H1 (cell line): Measurements from ENCODE around the gene ARHGAP1. TPM values are rescaled to one million over a fixed set of nuclear protein-coding genes. Genes with fewer than 3 reads are reported as not detected.
A peak's percentile ranks its signal among the peaks of the same experiment; 100 is the strongest.

ENCODE experiments used
- CTCF ChIA-PET: fragments of 300-600 bp; sonication (Branson Sonifier 250); formaldehyde crosslinking; loops from one replicate; lab custom pipeline; 2021; ENCODE audit not compliant: partially characterized antibody; lab: Charles Lee
- POLR2A ChIA-PET: fragments of 300-600 bp; sonication (Branson Sonifier 250); formaldehyde crosslinking; loops from one replicate; lab custom pipeline; 2021; ENCODE audit warnings: inconsistent platforms; ENCODE audit not compliant: partially characterized antibody; lab: Charles Lee
- DNase-seq, 2 experiments: peaks; one replicate each; pipeline versions ENCODE4 v3.0.0 to v3.0.0-alpha.2; 2010 to 2022; ENCODE audit warnings: low spot score in 2 of 2, low read depth in 1 of 2, mixed read lengths in 1 of 2
- FAIRE-seq: peaks from 2 replicates; lab custom pipeline; 2011; peaks lifted over from hg19 to GRCh38; lab: Jason Lieb, UNC
- H2AFZ ChIP-seq: 2 replicates; pipeline ENCODE4 v1.8.1; 2012; ENCODE audit warnings: low read length, inconsistent platforms
- H2AK5ac ChIP-seq: 2 replicates; pipeline ENCODE4 v1.6.1; 2013; ENCODE audit warnings: low read depth, low read length
- H2BK120ac ChIP-seq: replicated peaks from 2 replicates; pipeline ENCODE3; 2013; ENCODE audit warnings: low read depth, low read length, inconsistent platforms
- H2BK12ac ChIP-seq: 2 replicates; pipeline ENCODE4 v1.6.1; 2013; ENCODE audit warnings: low read depth, low read length
- H2BK15ac ChIP-seq: 2 replicates; pipeline ENCODE4 v1.6.1; 2013; ENCODE audit warnings: low read length
- H2BK20ac ChIP-seq: 2 replicates; pipeline ENCODE4 v1.6.1; 2013; ENCODE audit warnings: low read length
- H2BK5ac ChIP-seq: 2 replicates; pipeline ENCODE4 v1.6.1; 2013; ENCODE audit warnings: low read depth, low read length
- H3K14ac ChIP-seq: 2 replicates; pipeline ENCODE4 v1.6.1; 2013; ENCODE audit warnings: inconsistent platforms; ENCODE audit not compliant: insufficient read length
- H3K18ac ChIP-seq: 2 replicates; pipeline ENCODE4 v1.6.1; 2013; ENCODE audit warnings: low read length; ENCODE audit errors: extremely low read depth
- H3K23ac ChIP-seq: 2 replicates; pipeline ENCODE4 v1.6.1; 2013; ENCODE audit warnings: inconsistent platforms; ENCODE audit not compliant: insufficient read length
- H3K23me2 ChIP-seq: 2 replicates; pipeline ENCODE4 v1.6.1; 2013; ENCODE audit warnings: low read depth, low read length
- H3K27ac ChIP-seq: 2 replicates; pipeline ENCODE4 v1.6.1; 2011; ENCODE audit warnings: low read depth, low read length, inconsistent platforms
- H3K27me3 ChIP-seq, 4 experiments: replicated peaks in 1 of 4; 1 replicate in 1 of 4; 2 replicates in 3 of 4; pipeline versions ENCODE4 v1.6.1 to v1.8.1; 2011 to 2013; ENCODE audit warnings: low read length in 3 of 4, mild to moderate bottlenecking in 3 of 4, inconsistent platforms in 2 of 4, mixed read lengths in 2 of 4, moderate library complexity in 1 of 4; ENCODE audit not compliant: control insufficient read depth in 3 of 4, insufficient read depth in 3 of 4; ENCODE audit errors: extremely low read depth in 1 of 4
- H3K36me3 ChIP-seq, 4 experiments: 2 replicates each; pipeline versions ENCODE4 v1.6.1 to v1.8.1; 2011 to 2013; ENCODE audit warnings: mild to moderate bottlenecking in 4 of 4, low read length in 3 of 4, moderate library complexity in 2 of 4, control low read depth in 1 of 4, inconsistent platforms in 1 of 4; ENCODE audit not compliant: insufficient read depth in 4 of 4, control insufficient read depth in 2 of 4
- H3K4ac ChIP-seq: replicated peaks from 2 replicates; pipeline ENCODE3; 2013; ENCODE audit warnings: low read length, low read depth, mixed read lengths, inconsistent platforms; ENCODE audit not compliant: insufficient read length
- H3K4me1 ChIP-seq, 4 experiments: replicated peaks in 1 of 4; 1 replicate in 1 of 4; 2 replicates in 3 of 4; pipeline versions ENCODE4 v1.6.1 to v1.8.1; 2011 to 2013; ENCODE audit warnings: low read length in 3 of 4, inconsistent platforms in 2 of 4, mixed read lengths in 1 of 4; ENCODE audit not compliant: insufficient read depth in 4 of 4, control insufficient read depth in 3 of 4
- H3K4me2 ChIP-seq, 2 experiments: 2 replicates each; pipeline versions ENCODE4 v1.6.1 to v1.8.1; 2011 to 2013; ENCODE audit warnings: low read depth in 2 of 2, low read length in 2 of 2, control low read depth in 1 of 2, inconsistent platforms in 1 of 2, mild to moderate bottlenecking in 1 of 2; ENCODE audit not compliant: insufficient read depth in 1 of 2
- H3K4me3 ChIP-seq, 4 experiments: fragments of 200-600, 300-600 bp in 1 of 4; sonication (generic), shearing (Covaris generic), sonication (Bioruptor Twin) in 1 of 4; 2 replicates each; pipeline versions ENCODE4 v1.5.1 to v1.8.1; 2011 to 2016; ENCODE audit warnings: low read length in 4 of 4, low read depth in 3 of 4, control low read depth in 2 of 4, inconsistent platforms in 2 of 4, mild to moderate bottlenecking in 2 of 4, mixed read lengths in 1 of 4, moderate library complexity in 1 of 4; ENCODE audit not compliant: insufficient read depth in 2 of 4; ENCODE audit errors: extremely low read depth in 1 of 4
- H3K56ac ChIP-seq: replicated peaks from 2 replicates; pipeline ENCODE3; 2013; ENCODE audit warnings: low read depth, mild to moderate bottlenecking, mixed read lengths, low read length, inconsistent platforms; ENCODE audit not compliant: insufficient read length
- H3K79me1 ChIP-seq: 2 replicates; pipeline ENCODE4 v1.6.1; 2013; ENCODE audit warnings: low read depth, low read length, control low read depth
- H3K79me2 ChIP-seq, 2 experiments: 2 replicates each; pipeline versions ENCODE4 v1.6.1 to v1.8.1; 2012 to 2013; ENCODE audit warnings: low read length in 2 of 2, mild to moderate bottlenecking in 2 of 2, inconsistent platforms in 1 of 2; ENCODE audit not compliant: insufficient read depth in 2 of 2, control insufficient read depth in 1 of 2
- H3K9ac ChIP-seq, 4 experiments: replicated peaks in 1 of 4; 1 replicate in 1 of 4; 2 replicates in 3 of 4; pipeline versions ENCODE4 v1.6.1 to v1.8.1; 2011 to 2013; ENCODE audit warnings: low read depth in 3 of 4, low read length in 3 of 4, control low read depth in 2 of 4, mild to moderate bottlenecking in 2 of 4, moderate library complexity in 2 of 4, inconsistent platforms in 1 of 4; ENCODE audit errors: extremely low read depth in 1 of 4
- H3K9me3 ChIP-seq, 2 experiments: 2 replicates each; pipeline versions ENCODE4 v1.6.1 to v1.8.1; 2012 to 2013; ENCODE audit warnings: mild to moderate bottlenecking in 2 of 2, moderate library complexity in 2 of 2, control low read depth in 1 of 2, inconsistent platforms in 1 of 2, low read depth in 1 of 2, low read length in 1 of 2, mixed read lengths in 1 of 2; ENCODE audit not compliant: insufficient read depth in 2 of 2
- H4K20me1 ChIP-seq, 2 experiments: replicated peaks in 1 of 2; 2 replicates each; pipeline versions ENCODE3 to v1.8.1; 2011 to 2013; ENCODE audit warnings: inconsistent platforms in 2 of 2, low read length in 2 of 2, mild to moderate bottlenecking in 1 of 2; ENCODE audit not compliant: insufficient read depth in 2 of 2, control insufficient read depth in 1 of 2
- H4K5ac ChIP-seq: 2 replicates; pipeline ENCODE4 v1.6.1; 2013; ENCODE audit warnings: low read length, low read depth, mixed read lengths, inconsistent platforms; ENCODE audit not compliant: insufficient read length
- H4K8ac ChIP-seq: 2 replicates; pipeline ENCODE4 v1.8.0; 2013; ENCODE audit warnings: mild to moderate bottlenecking, moderate library complexity, low read length, inconsistent platforms; ENCODE audit not compliant: insufficient read depth; ENCODE audit errors: extremely low read depth
- H4K91ac ChIP-seq: replicated peaks from 2 replicates; pipeline ENCODE3; 2013; ENCODE audit warnings: low read length, mixed read lengths, inconsistent platforms; ENCODE audit not compliant: insufficient read length
- CBX8 ChIP-seq: fragments of 300-800, 300-1000 bp; sonication (generic); IDR thresholded peaks from 2 replicates; pipeline ENCODE4 v1.7.1; 2016; ENCODE audit warnings: low read depth, low read length, borderline replicate concordance
- CHD1 ChIP-seq: IDR thresholded peaks from 2 replicates; pipeline ENCODE4 v1.6.1; 2012; ENCODE audit warnings: low read depth, low read length, improper control_type of control experiment
- CTBP2 ChIP-seq: IDR thresholded peaks from 2 replicates; pipeline ENCODE4 v1.7.0; 2011; ENCODE audit warnings: borderline replicate concordance, mild to moderate bottlenecking, moderate library complexity, mixed read lengths, low read length; ENCODE audit not compliant: insufficient read depth, insufficient read length
- EGR1 ChIP-seq: IDR thresholded peaks from 2 replicates; pipeline ENCODE4 v1.6.1; 2011; ENCODE audit warnings: low read depth, low read length, borderline replicate concordance
- GTF2F1 ChIP-seq: IDR thresholded peaks from 2 replicates; pipeline ENCODE4 v1.6.1; 2012; ENCODE audit warnings: low read depth, low read length, improper control_type of control experiment, borderline replicate concordance
- HDAC2 ChIP-seq, 2 experiments: fragments of 300-600 bp in 1 of 2; sonication (generic) in 1 of 2; IDR thresholded peaks; 2 replicates each; pipeline ENCODE4 v1.6.1; 2011 to 2012; ENCODE audit warnings: low read depth in 2 of 2, low read length in 2 of 2, mild to moderate bottlenecking in 2 of 2, moderate library complexity in 2 of 2, borderline replicate concordance in 1 of 2, inconsistent platforms in 1 of 2
- KDM5A ChIP-seq: fragments of 200-600 bp; IDR thresholded peaks from 2 replicates; pipeline ENCODE4 v1.7.1; 2012; ENCODE audit warnings: mild to moderate bottlenecking, low read length, inconsistent platforms, mixed read lengths
- NANOG ChIP-seq: IDR thresholded peaks from 2 replicates; pipeline ENCODE4 v1.6.1; 2011; ENCODE audit warnings: low read length, low read depth, mild to moderate bottlenecking, inconsistent platforms; ENCODE audit not compliant: insufficient read depth, poor library complexity, severe bottlenecking
- RAD21 ChIP-seq, 2 experiments: IDR thresholded peaks in 1 of 2; conservative IDR thresholded peaks in 1 of 2; 2 replicates each; pipeline ENCODE4 v1.6.1; 2011; ENCODE audit warnings: low read depth in 2 of 2, low read length in 2 of 2, improper control_type of control experiment in 1 of 2, inconsistent platforms in 1 of 2, mild to moderate bottlenecking in 1 of 2, moderate library complexity in 1 of 2
- SIRT6 ChIP-seq: IDR thresholded peaks from one replicate; pipeline ENCODE4 v1.7.1; 2012; ENCODE audit warnings: low read length, inconsistent platforms
- SUZ12 ChIP-seq: fragments of 200-600 bp; sonication (generic); IDR thresholded peaks from 2 replicates; pipeline ENCODE4 v1.6.1; 2012; ENCODE audit warnings: mild to moderate bottlenecking, inconsistent platforms, low read length, moderate library complexity, mixed read lengths
- TBP ChIP-seq: IDR thresholded peaks from 2 replicates; pipeline ENCODE4 v1.6.1; 2011; ENCODE audit warnings: low read depth, low read length, improper control_type of control experiment
- WGBS, 2 experiments: shearing (Covaris generic) in 1 of 2; methylation state at CpG; one replicate each; pipeline versions ENCODE4 v1.1.6 to v1.1.7; 2013 to 2015; ENCODE audit warnings: low lambda C conversion rate in 2 of 2, mixed read lengths in 2 of 2, inconsistent platforms in 1 of 2, low coverage in 1 of 2, missing lambda C conversion rate in 1 of 2; ENCODE audit not compliant: insufficient replicate concordance in 2 of 2, insufficient coverage in 1 of 2, insufficient read length in 1 of 2; ENCODE audit errors: extremely low coverage in 1 of 2, missing lambda C conversion rate in 1 of 2; 5-methylcytosine and 5-hydroxymethylcytosine counted together
- polyA plus RNA-seq, 7 experiments: library from polyadenylated mRNA; depleted of rRNA in 3 of 7; stranded (reverse) in 5 of 7; unstranded in 2 of 7; fragments of >200 nt in 5 of 7; fragments of 200-250 nt in 2 of 7; gene quantifications; 1 replicate in 5 of 7; 2 replicates in 1 of 7; 4 replicates in 1 of 7; pipeline versions ENCODE4 v1.2.1 to v1.2.3, GENCODE V29; 2011 to 2013; ENCODE audit warnings: missing spikeins in 2 of 7, mixed read lengths in 2 of 7
- total RNA-seq: library from RNA; stranded (reverse); fragmentation: NEBNext Ultra II Directional; extraction: Animal tissue kit (Norgen Biotek cat#: 25700); gene quantifications from 2 replicates; pipeline ENCODE4 v1.2.1, GENCODE V29; 2021
- TF ChIP-seq, protein P1 (sequence below): IDR thresholded peaks from 2 replicates; pipeline ENCODE4 v1.6.1; 2012; ENCODE audit warnings: inconsistent platforms

The ARHGAP1 gene
- total and polyA plus RNA-seq, 2 of the 8 experiments (the other 6 are each of a cell fraction or from before 2014, with no cell fraction given) = 28.6 to 58.8 TPM

GRCh38 chr11:46728659-46729040 lies 28.2 kb upstream of the ARHGAP1 start:
- Histone ChIP-seq H3K4me2 (no peak overlapping the region), H3K79me2 (no peaks in the 10 kb centered on the region), H4K8ac (peak overlapping the region; percentile 82), H2BK120ac (no peak overlapping the region), H2AFZ (no peak overlapping the region), H2BK20ac (no peak overlapping the region), H3K36me3 (no peaks in the 10 kb centered on the region), H3K9me3 (no peaks in the 10 kb centered on the region), H3K18ac (no peak overlapping the region), H3K79me1 (no peaks in the 10 kb centered on the region), H3K4ac (no peak overlapping the region), H3K9ac (no peak overlapping the region; a peak in 2 of 7 replicates), H3K4me1 (peaks cover 0 to 3% (median under 1%) of the 10 kb centered on the region in 4 experiments; a peak in 2 of 7 replicates), H4K5ac (no peak overlapping the region), H2BK12ac (no peak overlapping the region), H3K23ac (no peak overlapping the region), H3K4me3 (no peak overlapping the region), H3K23me2 (no peaks in the 10 kb centered on the region), H4K20me1 (no peaks in the 10 kb centered on the region), H2BK5ac (no peak overlapping the region), H4K91ac (no peak overlapping the region), H3K14ac (no peak overlapping the region), H3K27ac (no peak overlapping the region), H2BK15ac (no peak overlapping the region), H2AK5ac (no peak overlapping the region), H3K27me3 (no peaks in the 10 kb centered on the region), H3K56ac (no peak overlapping the region)
- ChIA-PET CTCF (interaction anchor here (2.0 kb wide), 1 partner anchor 51 kb away, joined by 7 read pairs; no protein-coding TSS in a partner anchor), POLR2A (no interaction called here)
- WGBS, 2 experiments = 90% methylated on average over 9 of the region's 9 CpGs; no CpG with 5 or more reads in 1 of the 2 experiments
- FAIRE-seq (no peak), DNase-seq (no peak)
- TF ChIP-seq RAD21 (IDR thresholded peaks at IDR 0.05 in 1 of 2, conservative IDR thresholded peaks at IDR 0.05 in 1 of 2; ENCODE audit: low read depth in 2 of 2, low read length in 2 of 2) (no peak), CHD1 (no peak), SUZ12 (no peak), TBP (no peak), SIRT6 (no peak), CTBP2 (no peak), HDAC2 (IDR thresholded peaks at IDR 0.05; ENCODE audit: borderline replicate concordance in 1 of 2, low read depth in 2 of 2, low read length in 2 of 2) (no peak), EGR1 (no peak), NANOG (no peak), CBX8 (no peak), GTF2F1 (no peak), KDM5A (no peak)
- TF ChIP-seq, protein P1, sequence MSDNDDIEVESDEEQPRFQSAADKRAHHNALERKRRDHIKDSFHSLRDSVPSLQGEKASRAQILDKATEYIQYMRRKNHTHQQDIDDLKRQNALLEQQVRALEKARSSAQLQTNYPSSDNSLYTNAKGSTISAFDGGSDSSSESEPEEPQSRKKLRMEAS = no peak
